ENCODE results near the gene F12. TPM values are rescaled to one million over a fixed set of nuclear protein-coding genes. Genes with fewer than 3 reads are reported as not detected.
"Not testable (repeated sequence)": the region's sequence is repeated elsewhere in the genome, so short reads cannot be mapped to it uniquely, and the experiment has no call there.

F12 gene
- total RNA-seq, 1 donor from 2014 or later = 0.51 TPM

DNA sequence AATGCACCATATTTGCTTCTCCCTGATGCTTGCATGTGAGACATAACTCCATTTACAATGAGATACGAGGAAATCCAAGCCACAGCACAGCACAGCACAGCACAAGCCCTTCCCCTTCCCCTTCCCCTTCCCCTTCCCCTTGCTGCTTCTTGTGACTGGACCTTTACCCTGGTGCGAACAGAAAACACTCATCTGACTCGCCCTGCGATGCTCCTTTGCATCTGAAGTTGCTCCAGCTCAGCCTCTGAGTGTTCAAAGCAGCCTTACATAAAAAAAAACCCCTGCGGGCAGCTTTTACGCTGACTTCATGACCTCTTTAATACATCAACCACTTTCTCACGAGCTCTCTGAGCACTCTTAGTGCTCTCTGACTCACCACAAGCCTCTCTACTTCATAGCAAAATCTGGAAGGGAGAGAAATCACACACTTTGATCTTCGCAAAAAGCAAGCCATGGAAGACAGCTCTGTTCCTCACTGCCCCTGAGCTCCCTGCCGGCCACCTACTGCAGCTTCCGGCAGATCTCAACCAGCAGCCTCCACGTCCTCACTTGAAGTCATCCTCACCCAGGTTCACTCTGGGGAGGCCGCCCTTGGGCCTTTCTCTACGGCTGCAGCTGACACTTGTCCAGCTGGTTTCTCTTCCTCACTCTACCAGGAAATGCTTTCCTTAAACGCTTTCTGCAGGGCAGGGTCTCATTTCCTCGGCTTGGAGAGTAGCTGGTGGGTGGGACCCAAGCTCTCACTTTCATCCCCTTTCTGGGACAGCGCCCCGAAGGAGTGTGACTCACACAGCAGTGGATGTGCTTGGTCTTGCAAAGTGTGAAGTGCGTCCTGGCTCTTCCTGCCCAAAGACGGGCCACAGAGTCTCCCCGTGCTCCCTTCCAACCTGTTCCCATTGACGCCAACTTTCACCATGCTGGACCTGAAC is 19.9 kb downstream of the F12 start:
- DNase-seq (ENCODE audit: low read depth in 2 of 2) = peak in 1 of 2 donors; percentile 21

DNA sequence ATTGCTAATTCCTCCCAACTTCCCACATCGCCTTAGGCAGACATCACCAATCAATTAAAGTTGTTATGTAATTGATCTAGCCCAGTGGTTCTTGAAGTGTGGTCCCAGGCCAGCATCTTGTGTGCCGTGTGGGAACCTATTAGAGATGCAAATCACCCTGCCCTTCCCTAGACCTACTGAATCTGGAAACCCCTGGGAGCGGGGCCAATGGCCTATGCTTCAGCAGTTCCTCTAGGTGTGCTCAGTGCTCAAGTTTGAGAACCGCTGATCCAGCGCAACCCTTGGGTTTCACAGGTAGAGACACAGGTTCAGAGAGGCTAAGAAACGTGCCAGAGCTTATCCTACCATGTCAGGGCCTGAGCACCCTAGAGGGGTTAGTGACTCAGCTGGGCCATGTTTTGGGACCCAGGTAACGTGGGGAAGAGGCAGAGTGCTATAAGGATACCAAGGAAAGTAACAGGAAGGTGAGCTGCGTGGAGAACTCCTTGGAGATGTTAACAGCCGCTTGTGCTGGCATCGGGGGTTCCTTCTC is 20.8 kb downstream of the F12 start:
- no peak for DNase-seq (ENCODE audit: low read depth in 2 of 2)

DNA sequence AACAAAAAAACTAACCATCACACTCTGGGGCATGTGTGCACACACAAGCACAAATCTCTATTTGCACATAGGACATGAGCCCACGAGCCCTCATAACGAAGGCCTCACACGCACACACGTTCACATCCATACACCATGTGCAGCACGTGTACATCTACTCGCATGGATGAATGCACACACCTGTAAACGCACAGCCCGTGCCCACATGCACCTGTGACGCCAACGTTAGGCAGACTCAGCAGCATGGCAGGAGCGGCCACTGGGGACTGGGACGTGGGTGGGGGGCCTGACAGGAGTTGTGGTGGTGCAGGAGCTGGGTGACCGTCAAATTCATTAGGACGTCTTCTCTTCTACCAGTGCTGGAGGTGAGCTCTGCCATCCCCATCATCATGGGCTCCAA is 22.0 kb downstream of the F12 start:
- no peak for DNase-seq (ENCODE audit: low read depth in 2 of 2)

DNA sequence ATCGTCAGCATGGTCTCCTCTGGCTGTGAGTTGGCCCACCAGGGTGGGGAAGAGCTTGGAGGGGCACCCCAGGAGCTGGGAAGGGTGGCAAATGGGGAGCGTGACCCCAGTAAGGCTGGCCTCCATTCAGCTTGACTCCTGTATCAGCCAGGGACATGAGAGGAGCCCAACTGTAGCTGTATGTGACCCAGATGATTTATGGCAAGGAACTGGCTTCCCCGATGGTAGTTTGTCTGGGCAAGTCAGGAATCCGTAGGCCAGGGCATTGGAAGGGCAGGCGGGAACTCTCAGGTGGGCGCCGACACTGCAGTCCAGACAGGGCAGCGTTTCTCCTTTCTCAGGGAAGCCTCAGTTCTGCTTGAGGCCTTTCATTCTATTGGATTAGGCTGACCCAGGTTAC is 22.8 kb downstream of the F12 start:
- no peak for DNase-seq (ENCODE audit: low read depth in 2 of 2)

DNA sequence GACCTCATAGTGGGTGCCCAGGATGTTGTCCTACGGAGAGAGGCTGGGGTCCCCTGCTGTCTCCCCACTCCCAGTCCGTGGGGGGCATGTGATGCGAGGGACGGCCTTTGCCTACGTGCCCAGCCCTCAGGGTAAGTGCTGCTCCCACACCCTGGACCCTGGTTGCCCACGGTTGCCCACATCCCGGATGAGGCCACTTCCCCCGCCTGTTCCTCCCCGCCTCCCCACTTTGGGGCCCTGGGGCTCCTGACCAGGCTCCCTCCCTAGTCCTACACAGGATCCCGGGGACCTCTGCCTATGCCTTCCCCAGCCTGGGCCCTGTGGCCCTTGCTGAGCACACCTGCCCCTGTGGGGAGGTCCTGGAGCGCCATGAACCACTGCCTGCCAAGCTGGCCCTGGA is 23.6 kb downstream of the F12 start:
- no peak for DNase-seq (ENCODE audit: low read depth in 2 of 2)

DNA sequence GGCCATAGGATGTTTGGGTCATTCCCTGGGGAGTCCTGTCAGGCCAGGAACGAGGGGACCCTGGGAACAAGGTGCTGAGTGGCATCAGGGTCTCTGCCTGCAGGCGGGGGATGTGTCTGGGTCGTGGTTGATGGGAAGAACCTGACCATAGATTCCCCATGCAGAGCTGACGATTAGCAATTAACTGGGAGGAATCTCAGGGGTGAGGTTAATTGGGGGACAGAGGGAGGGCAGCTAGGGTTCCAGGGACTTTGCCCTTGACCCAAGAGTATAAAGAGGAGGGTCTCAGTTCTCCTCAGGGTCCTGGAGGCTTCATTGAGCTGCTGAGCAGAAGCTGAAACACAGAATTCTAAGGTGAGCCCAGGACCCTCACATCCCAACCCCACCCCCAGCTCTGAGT is 25.2 kb downstream of the F12 start, which contains the start of gene SLC34A1:
TSS of gene SLC34A1 (plus strand) at position 301 of the 400 bp plus-strand sequence. CDS start 1,308 bp downstream, outside the sequence.
- no peak for DNase-seq (ENCODE audit: low read depth in 2 of 2)

DNA sequence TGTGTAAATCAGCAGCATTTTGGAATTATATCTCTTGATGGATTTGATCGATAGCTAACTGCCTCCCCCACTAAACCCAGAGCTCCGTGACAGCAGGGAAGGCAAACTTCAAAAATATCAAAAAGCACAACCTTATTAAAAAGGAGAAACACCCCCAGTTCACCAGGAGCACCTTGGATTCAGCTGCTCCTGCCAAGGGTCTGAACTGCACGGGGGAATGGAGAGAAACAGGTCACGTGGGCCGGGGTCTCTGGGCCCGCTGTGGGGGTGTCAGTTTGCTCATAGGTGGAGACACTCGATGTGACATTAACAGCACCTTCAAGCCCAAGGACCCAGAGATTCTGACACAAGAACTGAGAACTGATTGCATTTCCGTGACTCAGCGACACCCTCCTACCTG is 26.2 kb downstream of the F12 start:
- no peak for DNase-seq (ENCODE audit: low read depth in 2 of 2)

DNA sequence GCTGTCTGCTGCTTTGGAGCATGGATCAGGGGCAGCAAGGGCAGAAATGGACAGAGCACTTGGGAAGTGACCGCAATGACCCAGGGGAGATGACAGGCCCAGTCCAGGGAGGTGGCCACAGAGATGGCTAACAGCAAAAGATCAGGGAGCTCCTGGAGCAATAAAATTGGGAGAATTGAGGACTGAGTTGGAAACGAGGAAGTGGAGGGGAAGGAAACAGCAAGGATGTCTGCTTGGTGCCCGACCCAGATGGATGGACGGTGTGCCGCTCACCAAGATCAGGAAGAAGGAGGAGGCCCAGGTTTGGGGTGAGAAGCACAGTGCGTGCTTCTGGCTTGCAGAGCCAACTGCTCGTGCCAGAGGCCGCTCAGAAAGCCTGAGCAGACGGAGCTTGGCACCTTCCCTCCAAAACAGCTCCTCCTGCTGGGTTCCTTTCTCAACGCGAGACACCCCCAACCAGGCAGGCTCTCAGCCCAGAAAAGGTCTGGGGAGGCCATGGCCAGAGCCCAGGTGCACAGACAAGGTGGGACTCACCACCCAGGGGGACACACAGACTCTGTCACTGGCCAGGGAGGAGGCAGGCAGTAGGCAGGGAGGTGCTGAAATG is 26.8 kb downstream of the F12 start:
- peak in 1 of 2 donors; percentile 44 for DNase-seq (ENCODE audit: low read depth in 2 of 2)

DNA sequence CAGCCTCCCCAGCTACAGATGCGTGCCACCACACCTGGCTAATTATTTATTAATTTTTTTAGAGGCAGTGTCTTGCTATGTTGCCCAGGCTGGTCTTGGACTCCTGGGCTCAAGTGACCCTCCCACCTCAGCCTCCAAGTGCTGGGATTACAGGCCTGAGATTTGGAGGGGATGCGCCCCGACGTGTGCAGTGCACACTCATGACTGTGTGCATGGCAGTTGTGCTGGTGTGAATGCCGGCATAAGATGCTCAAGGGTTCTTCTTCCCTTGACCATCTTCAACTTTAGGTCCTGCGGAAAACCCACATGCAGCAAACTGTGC is 28.6 kb downstream of the F12 start:
- no peak for DNase-seq (ENCODE audit: low read depth in 2 of 2)

DNA sequence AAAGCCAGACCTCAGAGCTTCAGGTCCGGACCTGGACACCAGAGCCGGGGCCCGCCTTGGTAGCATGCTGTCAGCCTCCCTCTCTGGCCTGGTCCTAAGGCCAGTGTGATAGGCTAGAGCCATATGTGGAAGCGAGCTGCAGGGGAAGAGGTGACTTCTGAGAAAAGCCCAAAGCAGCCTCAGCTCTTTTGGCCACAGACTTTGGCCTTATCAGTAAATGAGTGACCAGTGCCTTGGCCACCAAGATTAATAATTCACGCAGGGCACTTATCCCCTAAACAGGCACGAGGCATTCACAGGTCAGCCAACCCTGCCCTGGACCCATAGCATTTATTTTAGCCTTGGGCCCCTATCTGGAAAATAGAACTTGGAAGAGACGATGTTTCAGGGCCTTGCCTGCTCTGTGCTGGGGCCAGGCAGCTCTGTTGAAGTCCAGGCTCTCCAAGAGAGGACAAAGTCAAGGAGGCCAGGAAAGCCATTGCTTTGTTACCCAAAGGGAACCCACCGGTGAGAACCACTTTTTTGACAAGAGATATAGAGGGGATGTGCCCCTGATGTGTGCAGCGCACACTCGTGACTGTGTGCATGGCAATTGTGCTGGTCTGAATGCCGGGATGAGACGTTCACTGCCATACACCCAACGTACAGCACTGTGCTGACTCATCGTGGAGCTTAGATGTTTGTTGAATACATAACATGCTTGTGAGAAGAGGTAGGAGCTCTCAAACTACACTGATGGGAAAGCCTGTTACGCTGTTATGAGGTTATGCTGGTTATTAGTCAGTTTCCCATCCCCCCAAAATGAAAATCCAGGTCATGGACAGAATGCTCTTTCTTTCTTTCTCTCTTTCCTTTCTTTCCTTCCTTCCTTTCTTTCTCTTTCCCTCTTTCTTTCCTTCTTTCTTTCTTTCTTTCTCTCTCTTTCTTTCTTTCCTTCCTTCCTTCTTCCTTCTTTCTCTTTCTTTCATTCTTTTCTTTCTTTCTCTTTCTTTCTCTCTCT is 30.2 kb downstream of the F12 start:
- DNase-seq (ENCODE audit: low read depth in 2 of 2) = peak in 1 of 2 donors; percentile 32

- DNase-seq (ENCODE audit: low read depth in 2 of 2) = no peak
These were observed 31.2 kb downstream of the F12 start for GRCh38 chr5:177377851-177378776.

DNA sequence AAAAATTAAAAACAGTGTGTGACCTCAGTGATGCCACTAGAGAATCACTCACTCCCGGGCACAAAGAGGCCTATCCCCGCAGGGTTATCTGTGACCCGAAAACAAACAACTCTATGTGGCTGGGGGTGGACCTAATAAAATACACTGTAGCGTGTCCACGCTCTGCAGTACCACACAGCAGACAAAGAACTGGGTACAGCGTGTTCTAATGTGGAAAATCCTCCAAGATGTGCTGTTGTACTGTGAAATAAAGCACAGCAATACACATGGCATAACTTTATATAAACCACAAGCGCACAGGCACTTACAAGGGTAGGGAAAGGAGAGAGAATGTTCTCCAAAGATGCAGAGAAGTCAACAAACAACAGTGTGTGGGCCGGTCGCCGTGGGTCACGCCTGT is 33.3 kb downstream of the F12 start:
- no peak for DNase-seq (ENCODE audit: low read depth in 2 of 2)

DNA sequence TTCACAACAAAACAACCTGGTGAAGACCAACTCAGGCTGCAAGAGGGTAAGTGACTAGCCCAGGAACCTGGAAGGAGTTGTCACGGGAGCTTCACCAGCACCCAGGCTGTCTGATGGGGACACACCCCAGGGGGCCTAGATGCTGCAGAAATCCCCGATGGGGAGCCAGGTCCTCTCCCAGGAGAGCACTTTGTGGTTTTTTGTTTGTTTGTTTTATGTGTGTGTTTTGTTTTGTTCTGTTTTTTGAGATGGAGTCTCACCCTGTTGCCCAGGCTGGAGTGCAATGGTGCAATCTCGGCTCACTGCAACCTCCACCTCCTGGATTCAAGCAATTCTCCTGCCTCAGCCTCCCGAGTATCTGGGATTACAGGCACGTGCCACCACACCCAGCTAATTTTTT is 33.8 kb downstream of the F12 start:
- DNase-seq (ENCODE audit: low read depth in 2 of 2) = not testable (repeated sequence)

DNA sequence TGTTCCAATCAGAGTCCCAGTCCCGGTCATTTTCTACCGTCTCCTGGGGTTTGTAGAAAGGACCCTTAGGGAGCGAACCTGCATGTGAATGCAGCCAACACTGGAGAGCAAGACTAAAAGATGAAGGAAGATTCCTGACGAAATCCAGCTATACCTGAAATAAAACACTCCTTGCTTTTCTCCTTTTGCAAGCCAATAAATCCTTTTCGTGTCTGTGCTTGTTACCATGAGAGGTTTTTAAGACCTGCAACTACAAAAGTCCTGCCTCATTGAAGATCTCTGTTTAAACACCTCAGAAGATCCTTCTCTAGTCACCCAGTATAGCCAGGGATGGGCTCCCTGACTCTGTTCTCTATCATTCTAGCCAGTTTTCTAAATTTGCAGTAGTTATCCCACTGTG is 35.2 kb downstream of the F12 start:
- DNase-seq (ENCODE audit: low read depth in 2 of 2) = no peak

DNA sequence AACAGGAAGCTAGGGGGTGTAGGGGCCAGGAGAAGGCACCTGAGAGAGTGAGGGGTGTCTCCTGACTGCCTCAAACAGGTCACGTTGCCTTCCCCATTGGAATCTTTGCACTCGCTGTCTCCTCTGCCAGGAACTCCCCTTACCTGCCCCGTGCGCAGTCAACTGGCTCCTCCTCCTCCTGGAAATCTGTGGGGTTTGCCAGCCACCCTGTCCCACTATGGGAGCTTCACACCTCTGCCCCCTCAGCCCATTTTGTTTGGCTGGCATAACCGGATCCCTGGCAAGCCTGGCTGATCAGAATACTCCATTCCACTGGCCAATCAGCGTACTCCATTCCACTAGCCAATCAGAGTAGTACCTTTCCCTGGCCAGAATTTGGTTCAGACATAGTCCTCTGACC is 35.6 kb downstream of the F12 start:
- no peak for DNase-seq (ENCODE audit: low read depth in 2 of 2)

DNA sequence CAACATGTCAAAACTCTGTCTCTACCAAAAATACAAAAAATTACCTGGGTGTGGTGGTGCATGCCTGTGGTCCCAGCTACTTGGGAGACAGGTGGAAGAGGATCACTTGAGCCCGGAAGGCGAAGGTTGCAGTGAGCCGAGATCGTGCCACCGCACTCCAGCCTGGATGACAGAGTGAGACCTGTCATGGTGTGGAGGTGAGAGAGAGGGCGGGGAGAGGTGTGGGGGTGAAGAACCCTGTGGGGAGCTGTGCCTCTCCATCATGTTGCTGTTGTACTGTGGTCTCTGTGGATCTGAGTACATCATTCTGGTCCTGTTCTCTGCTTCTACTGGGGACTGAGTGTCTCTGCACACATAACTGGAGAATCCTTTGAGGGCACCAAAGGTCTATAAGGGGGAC is 36.5 kb downstream of the F12 start:
- DNase-seq (ENCODE audit: low read depth in 2 of 2) = no peak

DNA sequence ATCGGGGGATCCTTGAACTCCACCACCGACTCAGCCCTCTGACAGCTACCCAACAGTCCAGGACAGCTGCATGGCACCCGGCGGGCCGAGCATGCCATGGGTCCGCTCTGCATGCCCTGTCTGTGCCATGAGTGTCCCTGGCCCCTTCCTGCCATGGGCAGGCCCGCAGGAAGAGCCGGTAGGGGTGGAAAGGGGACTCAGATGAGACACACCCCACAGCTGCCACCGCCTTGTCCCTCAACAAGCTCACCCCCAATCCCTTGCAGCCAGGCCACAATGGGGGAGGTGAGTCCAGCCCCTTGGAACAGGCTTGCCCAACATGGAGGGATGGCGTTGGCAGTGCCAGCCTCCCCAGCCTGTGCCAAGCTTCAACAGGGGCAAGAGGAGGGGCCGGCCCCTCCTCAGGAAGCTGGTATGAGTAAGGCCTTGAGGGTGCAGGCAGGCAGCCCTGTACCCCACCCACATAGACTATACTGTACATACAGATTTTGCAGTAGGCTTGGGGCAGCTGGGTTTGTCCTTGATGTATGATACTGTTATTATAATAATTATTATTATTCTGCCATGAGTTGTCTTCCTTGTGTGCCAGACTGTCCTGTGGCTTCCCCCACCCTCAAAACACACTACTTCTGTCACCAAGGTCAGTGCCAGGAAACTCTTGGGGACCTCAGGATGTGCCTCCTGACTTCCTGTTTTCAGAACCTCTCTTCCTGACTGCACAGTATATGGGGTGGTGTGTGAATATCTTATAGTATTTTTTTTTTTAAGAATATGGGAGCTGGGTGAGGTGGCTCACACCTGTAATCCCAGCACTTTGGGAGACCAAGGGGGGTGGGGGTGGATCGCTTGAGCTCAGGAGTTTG is 37.1 kb downstream of the F12 start:
- peak in 1 of 2 donors; percentile 23 for DNase-seq (ENCODE audit: low read depth in 2 of 2)

DNA sequence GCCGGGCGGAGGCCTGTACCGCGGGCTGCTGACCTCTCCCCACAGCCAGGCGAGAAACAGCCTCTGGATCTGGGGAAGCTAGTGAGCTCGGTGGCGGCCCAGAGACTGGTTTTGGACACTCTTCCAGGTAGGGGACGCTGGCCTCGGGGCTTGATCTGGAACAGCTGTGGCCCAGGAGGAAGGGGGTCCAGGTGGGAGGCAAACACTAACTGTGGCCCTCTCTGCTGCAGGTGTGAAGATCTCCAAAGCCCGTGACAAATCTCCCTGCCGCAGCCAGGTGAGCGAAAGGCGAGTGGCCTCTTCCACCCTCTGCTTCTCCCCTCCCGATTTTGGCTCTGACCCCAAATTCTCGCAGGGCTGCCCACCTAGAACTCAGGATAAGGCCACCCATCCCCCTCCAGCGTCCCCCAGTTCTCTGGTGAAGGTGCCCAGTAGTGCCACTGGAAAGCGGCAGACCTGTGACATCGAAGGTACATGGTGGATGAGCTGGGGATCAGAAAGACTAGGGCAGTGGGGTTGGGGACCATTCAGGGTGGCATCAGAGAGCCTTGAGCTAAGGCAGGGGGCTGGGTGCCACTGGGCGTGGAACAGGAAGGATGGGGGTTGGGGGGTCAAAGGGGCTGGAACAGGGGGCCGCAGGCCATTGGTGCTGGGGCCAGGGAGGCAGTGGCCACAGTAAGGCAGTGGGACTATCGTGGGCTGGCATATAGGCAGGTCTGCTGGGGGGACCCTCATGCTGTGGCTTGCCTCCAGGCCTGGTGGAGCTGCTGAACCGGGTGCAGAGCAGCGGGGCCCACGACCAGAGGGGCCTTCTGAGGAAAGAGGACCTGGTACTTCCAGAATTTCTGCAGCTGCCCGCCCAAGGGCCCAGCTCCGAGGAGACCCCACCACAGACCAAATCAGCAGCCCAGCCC is 38.0 kb downstream of the F12 start:
- no peak for DNase-seq (ENCODE audit: low read depth in 2 of 2)
